H1 (cell line): Measurements from ENCODE around the gene CHRNA4.

ENCODE experiments used
- EZH2 ChIP-seq: fragments of 200-600 bp; sonication (generic); IDR thresholded peaks from 2 replicates; pipeline ENCODE4 v1.7.1; 2012; ENCODE audit warnings: low read depth, mild to moderate bottlenecking, moderate library complexity, low read length, inconsistent platforms; ENCODE audit not compliant: severe bottlenecking
- POLR2A ChIP-seq, 2 experiments: IDR thresholded peaks; 1 replicate in 1 of 2; 2 replicates in 1 of 2; pipeline ENCODE4 v1.6.1; 2011; ENCODE audit warnings: low read depth in 2 of 2, low read length in 2 of 2, mild to moderate bottlenecking in 2 of 2; ENCODE audit errors: control extremely low read depth in 1 of 2
- POLR2AphosphoS5 ChIP-seq: IDR thresholded peaks from 2 replicates; pipeline ENCODE4 v1.6.1; 2011; ENCODE audit warnings: low read depth, low read length
- RFX5 ChIP-seq: IDR thresholded peaks from 2 replicates; pipeline ENCODE4 v1.6.1; 2011; ENCODE audit warnings: low read depth, low read length, improper control_type of control experiment, borderline replicate concordance
- SIN3A ChIP-seq, 2 experiments: IDR thresholded peaks in 1 of 2; conservative IDR thresholded peaks in 1 of 2; 2 replicates each; pipeline ENCODE4 v1.6.1; 2011 to 2012; ENCODE audit warnings: low read length in 2 of 2, improper control_type of control experiment in 1 of 2, low read depth in 1 of 2, mild to moderate bottlenecking in 1 of 2
- TCF12 ChIP-seq: IDR thresholded peaks from 2 replicates; pipeline ENCODE4 v1.6.1; 2011; ENCODE audit warnings: low read depth, mild to moderate bottlenecking, low read length
- ZNF274 ChIP-seq: IDR thresholded peaks from 2 replicates; pipeline ENCODE4 v1.7.0; 2012; ENCODE audit warnings: low read length, borderline replicate concordance; ENCODE audit errors: extremely low read depth
- TF ChIP-seq, protein P1 (sequence below), 3 experiments: IDR thresholded peaks; 1 replicate in 2 of 3; 2 replicates in 1 of 3; pipeline versions ENCODE4 v1.5.1 to v1.6.1; 2011; ENCODE audit warnings: low read length in 3 of 3, mild to moderate bottlenecking in 3 of 3, inconsistent platforms in 2 of 3, low read depth in 1 of 3, moderate library complexity in 1 of 3; ENCODE audit not compliant: insufficient read depth in 1 of 3; ENCODE audit errors: control extremely low read depth in 1 of 3
- TF ChIP-seq, protein P2 (sequence below): IDR thresholded peaks from 2 replicates; pipeline ENCODE4 v1.6.1; 2011; ENCODE audit warnings: low read length, improper control_type of control experiment
- TF ChIP-seq, protein P3 (sequence below): IDR thresholded peaks from 2 replicates; pipeline ENCODE4 v1.6.1; 2012; ENCODE audit warnings: inconsistent platforms

DNA sequence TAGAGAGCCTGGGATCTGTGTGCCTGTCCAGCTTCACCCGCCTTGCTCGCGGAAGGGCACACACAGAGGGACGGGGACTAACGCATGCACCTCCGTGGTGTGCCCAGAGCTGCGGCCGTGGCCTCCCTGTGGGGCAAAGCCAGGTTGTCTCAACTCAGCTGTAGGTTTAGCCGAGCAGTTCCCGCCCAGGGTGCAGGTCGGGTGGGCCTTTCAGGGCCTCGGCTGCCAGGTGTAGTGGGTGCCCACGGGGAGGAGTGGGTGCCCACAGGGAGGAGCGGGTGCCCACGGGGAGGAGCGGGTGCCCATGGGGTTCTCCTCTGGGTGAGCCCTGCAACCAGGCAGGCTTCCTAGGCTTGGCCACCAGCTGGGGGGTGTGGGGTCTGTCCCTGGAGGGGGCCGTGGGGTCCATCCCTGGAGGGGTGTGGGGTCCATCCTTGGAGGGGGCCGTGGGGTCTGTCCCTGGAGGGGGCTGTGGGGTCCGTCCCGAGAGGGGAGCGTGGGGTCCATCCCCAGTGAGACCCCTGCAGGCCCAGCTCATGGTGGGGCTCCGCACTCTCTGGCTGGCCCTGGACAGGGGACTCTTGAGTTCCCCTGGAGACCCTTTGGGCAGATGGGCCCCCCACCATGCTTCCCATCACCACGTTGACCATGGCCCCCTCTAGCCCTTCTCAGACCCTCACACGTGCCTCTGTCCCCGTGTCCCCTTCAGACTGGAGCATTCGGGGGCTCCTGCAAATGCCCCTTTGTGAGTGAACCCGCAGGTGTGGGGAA, 37.8 kb upstream of the CHRNA4 start:
- TF ChIP-seq EZH2 = no peak
- TF ChIP-seq, protein P1, sequence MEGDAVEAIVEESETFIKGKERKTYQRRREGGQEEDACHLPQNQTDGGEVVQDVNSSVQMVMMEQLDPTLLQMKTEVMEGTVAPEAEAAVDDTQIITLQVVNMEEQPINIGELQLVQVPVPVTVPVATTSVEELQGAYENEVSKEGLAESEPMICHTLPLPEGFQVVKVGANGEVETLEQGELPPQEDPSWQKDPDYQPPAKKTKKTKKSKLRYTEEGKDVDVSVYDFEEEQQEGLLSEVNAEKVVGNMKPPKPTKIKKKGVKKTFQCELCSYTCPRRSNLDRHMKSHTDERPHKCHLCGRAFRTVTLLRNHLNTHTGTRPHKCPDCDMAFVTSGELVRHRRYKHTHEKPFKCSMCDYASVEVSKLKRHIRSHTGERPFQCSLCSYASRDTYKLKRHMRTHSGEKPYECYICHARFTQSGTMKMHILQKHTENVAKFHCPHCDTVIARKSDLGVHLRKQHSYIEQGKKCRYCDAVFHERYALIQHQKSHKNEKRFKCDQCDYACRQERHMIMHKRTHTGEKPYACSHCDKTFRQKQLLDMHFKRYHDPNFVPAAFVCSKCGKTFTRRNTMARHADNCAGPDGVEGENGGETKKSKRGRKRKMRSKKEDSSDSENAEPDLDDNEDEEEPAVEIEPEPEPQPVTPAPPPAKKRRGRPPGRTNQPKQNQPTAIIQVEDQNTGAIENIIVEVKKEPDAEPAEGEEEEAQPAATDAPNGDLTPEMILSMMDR (IDR thresholded peaks at IDR 0.05; ENCODE audit: control extremely low read depth in 1 of 3, insufficient read depth in 1 of 3, low read depth in 1 of 3, low read length in 3 of 3) = no peak
- no peak for TF ChIP-seq RFX5
- TF ChIP-seq TCF12 = no peak
- TF ChIP-seq, protein P2, sequence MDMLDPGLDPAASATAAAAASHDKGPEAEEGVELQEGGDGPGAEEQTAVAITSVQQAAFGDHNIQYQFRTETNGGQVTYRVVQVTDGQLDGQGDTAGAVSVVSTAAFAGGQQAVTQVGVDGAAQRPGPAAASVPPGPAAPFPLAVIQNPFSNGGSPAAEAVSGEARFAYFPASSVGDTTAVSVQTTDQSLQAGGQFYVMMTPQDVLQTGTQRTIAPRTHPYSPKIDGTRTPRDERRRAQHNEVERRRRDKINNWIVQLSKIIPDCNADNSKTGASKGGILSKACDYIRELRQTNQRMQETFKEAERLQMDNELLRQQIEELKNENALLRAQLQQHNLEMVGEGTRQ = no peak
- TF ChIP-seq SIN3A (conservative IDR thresholded peaks at IDR 0.05 in 1 of 2, IDR thresholded peaks at IDR 0.05 in 1 of 2; ENCODE audit: low read depth in 1 of 2, low read length in 2 of 2) = no peak
- TF ChIP-seq POLR2AphosphoS5 = no peak
- TF ChIP-seq, protein P3, sequence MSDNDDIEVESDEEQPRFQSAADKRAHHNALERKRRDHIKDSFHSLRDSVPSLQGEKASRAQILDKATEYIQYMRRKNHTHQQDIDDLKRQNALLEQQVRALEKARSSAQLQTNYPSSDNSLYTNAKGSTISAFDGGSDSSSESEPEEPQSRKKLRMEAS = no peak
- TF ChIP-seq ZNF274 = no peak
- TF ChIP-seq POLR2A (IDR thresholded peaks at IDR 0.05; ENCODE audit: control extremely low read depth in 1 of 2, low read depth in 2 of 2, low read length in 2 of 2) = no peak
